ENCODE data around the gene RGP1.

- TF ChIP-seq, protein P1, sequence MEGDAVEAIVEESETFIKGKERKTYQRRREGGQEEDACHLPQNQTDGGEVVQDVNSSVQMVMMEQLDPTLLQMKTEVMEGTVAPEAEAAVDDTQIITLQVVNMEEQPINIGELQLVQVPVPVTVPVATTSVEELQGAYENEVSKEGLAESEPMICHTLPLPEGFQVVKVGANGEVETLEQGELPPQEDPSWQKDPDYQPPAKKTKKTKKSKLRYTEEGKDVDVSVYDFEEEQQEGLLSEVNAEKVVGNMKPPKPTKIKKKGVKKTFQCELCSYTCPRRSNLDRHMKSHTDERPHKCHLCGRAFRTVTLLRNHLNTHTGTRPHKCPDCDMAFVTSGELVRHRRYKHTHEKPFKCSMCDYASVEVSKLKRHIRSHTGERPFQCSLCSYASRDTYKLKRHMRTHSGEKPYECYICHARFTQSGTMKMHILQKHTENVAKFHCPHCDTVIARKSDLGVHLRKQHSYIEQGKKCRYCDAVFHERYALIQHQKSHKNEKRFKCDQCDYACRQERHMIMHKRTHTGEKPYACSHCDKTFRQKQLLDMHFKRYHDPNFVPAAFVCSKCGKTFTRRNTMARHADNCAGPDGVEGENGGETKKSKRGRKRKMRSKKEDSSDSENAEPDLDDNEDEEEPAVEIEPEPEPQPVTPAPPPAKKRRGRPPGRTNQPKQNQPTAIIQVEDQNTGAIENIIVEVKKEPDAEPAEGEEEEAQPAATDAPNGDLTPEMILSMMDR (IDR thresholded peaks at IDR 0.05) = no peak
- no peak for TF ChIP-seq POLR2A (IDR thresholded peaks at IDR 0.05)
Measured at GRCh38 chr9:35763181-35763580, 14.1 kb downstream of the RGP1 start.
